PC-3 (cell line): ENCODE data around the gene BUB1. TPM values are rescaled to one million over a fixed set of nuclear protein-coding genes. Genes with fewer than 3 reads are reported as not detected.

Source experiments
- ATAC-seq: fragments of 200-7000 bp; cut with Tn5 transposase; 2 replicates; pipeline ENCODE4 v1.9.1; 2020; ENCODE audit warnings: mild to moderate bottlenecking, moderate library complexity
- BruUV-seq: library from RNA; stranded (reverse); fragments of 400-500 nt; replicated peaks from 2 replicates; lab custom pipeline; 2021; lab: Mats Ljungman, UMichigan
- CTCF ChIA-PET: fragments of 300-600 bp; sonication (Branson Sonifier 250); formaldehyde crosslinking; loops from one replicate; lab custom pipeline; 2022; ENCODE audit warnings: antibody characterized with exemption; lab: Charles Lee
- POLR2A ChIA-PET: fragments of 300-600 bp; sonication (Branson Sonifier 250); formaldehyde crosslinking; loops from one replicate; lab custom pipeline; 2022; ENCODE audit warnings: antibody characterized with exemption; ENCODE audit not compliant: unreplicated experiment; lab: Charles Lee
- DNase-seq: peaks from one replicate; pipeline ENCODE4 v3.0.0-alpha.2; 2015
- H2AFZ ChIP-seq: fragments of 300-600 bp; sonication (generic); 2 replicates; pipeline ENCODE4 v1.6.0; 2016; ENCODE audit warnings: antibody characterized with exemption, low read length
- H3F3A ChIP-seq: fragments of 300-600 bp; sonication (generic); one replicate; pipeline ENCODE4 v1.6.0; 2017; ENCODE audit warnings: antibody characterized with exemption, low read length, control low read depth, mild to moderate bottlenecking; ENCODE audit not compliant: unreplicated experiment
- H3K27ac ChIP-seq: fragments of 300-600 bp; sonication (generic); 2 replicates; pipeline ENCODE4 v1.5.1; 2016; ENCODE audit warnings: mild to moderate bottlenecking, low read length
- H3K27me3 ChIP-seq: fragments of 300-600 bp; sonication (generic); 2 replicates; pipeline ENCODE4 v1.6.1; 2016; ENCODE audit warnings: low read length, mixed read lengths
- H3K36me3 ChIP-seq: fragments of 300-600 bp; sonication (generic); 2 replicates; pipeline ENCODE4 v1.6.1; 2016; ENCODE audit warnings: low read depth, mixed run types, low read length, mixed read lengths
- H3K4me1 ChIP-seq: fragments of 300-600 bp; sonication (generic); 2 replicates; pipeline ENCODE4 v1.5.1; 2016; ENCODE audit warnings: low read length; ENCODE audit not compliant: insufficient read depth
- H3K4me2 ChIP-seq: fragments of 300-600 bp; sonication (generic); 2 replicates; pipeline ENCODE4 v1.6.0; 2016; ENCODE audit warnings: low read length
- H3K4me3 ChIP-seq: fragments of 300-600 bp; sonication (generic); 2 replicates; pipeline ENCODE4 v1.5.1; 2016; ENCODE audit warnings: mild to moderate bottlenecking, low read length, mixed read lengths
- H3K79me2 ChIP-seq: fragments of 300-600 bp; sonication (generic); 2 replicates; pipeline ENCODE4 v1.6.1; 2017; ENCODE audit warnings: low read length, mixed read lengths
- H3K9ac ChIP-seq: fragments of 300-600 bp; sonication (generic); 2 replicates; pipeline ENCODE4 v1.6.0; 2016; ENCODE audit warnings: mild to moderate bottlenecking, low read length
- H3K9me2 ChIP-seq: fragments of 300-600 bp; sonication (generic); replicated peaks from 2 replicates; pipeline ENCODE4 v1.6.1; 2016; ENCODE audit warnings: mixed run types, low read length, mixed read lengths
- H3K9me3 ChIP-seq: fragments of 300-600 bp; sonication (generic); 2 replicates; pipeline ENCODE4 v1.6.1; 2016; ENCODE audit warnings: low read length, mixed read lengths
- H4K20me1 ChIP-seq: fragments of 300-600 bp; sonication (generic); 2 replicates; pipeline ENCODE4 v1.6.1; 2016; ENCODE audit warnings: low read length, mixed read lengths
- EZH2 ChIP-seq: fragments of 300-600 bp; sonication (generic); IDR thresholded peaks from one replicate; pipeline ENCODE4 v1.6.1; 2017; ENCODE audit warnings: antibody characterized with exemption, mild to moderate bottlenecking, low read length; ENCODE audit not compliant: unreplicated experiment
- EZH2phosphoT487 ChIP-seq: fragments of 300-600 bp; sonication (generic); IDR thresholded peaks from 2 replicates; pipeline ENCODE4 v1.6.1; 2018; ENCODE audit warnings: mild to moderate bottlenecking, antibody characterized with exemption, low read length, borderline replicate concordance
- intact Hi-C: fragments of 100-400 bp; cut with micrococcal nuclease; formaldehyde crosslinking; loops from 2 replicates; pipeline ENCODE4 v1.9.0; 2023
- total RNA-seq: library from RNA; depleted of rRNA; stranded (reverse); fragments of >200 nt; gene quantifications from 2 replicates; pipeline ENCODE4 v1.2.3, GENCODE V29; 2014
- TF ChIP-seq, protein P1 (sequence below): fragments of 300-600 bp; sonication (generic); conservative IDR thresholded peaks from 2 replicates; pipeline ENCODE4 v1.5.1; 2017; ENCODE audit warnings: antibody characterized with exemption, low read depth, mild to moderate bottlenecking, low read length

Gene BUB1
- total RNA-seq, 1 experiment from 2014 or later, result 89.8 TPM

DNA sequence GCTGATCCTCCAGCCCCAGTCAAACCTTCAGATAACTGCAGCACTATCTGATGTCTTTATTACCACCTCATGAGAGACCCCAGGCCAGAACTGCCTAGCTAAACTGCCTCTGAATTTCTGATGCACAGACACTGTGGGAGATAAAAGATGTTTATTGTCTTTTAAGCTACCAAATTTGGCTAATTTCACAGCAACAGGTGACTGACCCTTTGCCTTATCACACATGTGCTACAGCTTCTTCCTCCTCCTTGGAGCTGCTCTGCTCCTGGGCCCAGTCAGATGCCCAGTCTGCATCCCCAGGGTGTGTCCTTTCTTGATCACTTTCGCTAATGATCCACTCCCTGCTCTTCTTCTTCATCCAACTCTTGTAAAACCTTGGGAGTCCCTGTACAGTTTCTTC, 34.9 kb upstream of the BUB1 start:
- no peak for TF ChIP-seq EZH2phosphoT487
- TF ChIP-seq EZH2, result no peak
- TF ChIP-seq, protein P1, sequence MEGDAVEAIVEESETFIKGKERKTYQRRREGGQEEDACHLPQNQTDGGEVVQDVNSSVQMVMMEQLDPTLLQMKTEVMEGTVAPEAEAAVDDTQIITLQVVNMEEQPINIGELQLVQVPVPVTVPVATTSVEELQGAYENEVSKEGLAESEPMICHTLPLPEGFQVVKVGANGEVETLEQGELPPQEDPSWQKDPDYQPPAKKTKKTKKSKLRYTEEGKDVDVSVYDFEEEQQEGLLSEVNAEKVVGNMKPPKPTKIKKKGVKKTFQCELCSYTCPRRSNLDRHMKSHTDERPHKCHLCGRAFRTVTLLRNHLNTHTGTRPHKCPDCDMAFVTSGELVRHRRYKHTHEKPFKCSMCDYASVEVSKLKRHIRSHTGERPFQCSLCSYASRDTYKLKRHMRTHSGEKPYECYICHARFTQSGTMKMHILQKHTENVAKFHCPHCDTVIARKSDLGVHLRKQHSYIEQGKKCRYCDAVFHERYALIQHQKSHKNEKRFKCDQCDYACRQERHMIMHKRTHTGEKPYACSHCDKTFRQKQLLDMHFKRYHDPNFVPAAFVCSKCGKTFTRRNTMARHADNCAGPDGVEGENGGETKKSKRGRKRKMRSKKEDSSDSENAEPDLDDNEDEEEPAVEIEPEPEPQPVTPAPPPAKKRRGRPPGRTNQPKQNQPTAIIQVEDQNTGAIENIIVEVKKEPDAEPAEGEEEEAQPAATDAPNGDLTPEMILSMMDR, result no peak
- ATAC-seq (no peak), DNase-seq (no peak)
- H3K4me3 ChIP-seq, result no peak overlapping the region
- H4K20me1 ChIP-seq, result no peaks in the 10 kb centered on the region
- H3K9ac ChIP-seq, result no peak overlapping the region
- no peak overlapping the region for H3K27ac ChIP-seq
- no peaks in the 10 kb centered on the region for H3K79me2 ChIP-seq
- H3K4me1 ChIP-seq, result peaks cover 19% of the 10 kb centered on the region; the same call in 1 of the 2 replicates
- H3K9me3 ChIP-seq, result no peaks in the 10 kb centered on the region
- H3K4me2 ChIP-seq, result no peak overlapping the region
- no peak overlapping the region for H2AFZ ChIP-seq
- peaks cover 14% of the 10 kb centered on the region; the same call in 1 of the 2 replicates for H3K27me3 ChIP-seq
- POLR2A ChIA-PET, result no interaction called here
- BruUV-seq, result no TSS peak
- intact Hi-C loops, result no loop called here
- H3F3A ChIP-seq, result no peaks in the 10 kb centered on the region
- no peaks in the 10 kb centered on the region for H3K36me3 ChIP-seq
- CTCF ChIA-PET, result no interaction called here
- no peaks in the 10 kb centered on the region for H3K9me2 ChIP-seq

DNA sequence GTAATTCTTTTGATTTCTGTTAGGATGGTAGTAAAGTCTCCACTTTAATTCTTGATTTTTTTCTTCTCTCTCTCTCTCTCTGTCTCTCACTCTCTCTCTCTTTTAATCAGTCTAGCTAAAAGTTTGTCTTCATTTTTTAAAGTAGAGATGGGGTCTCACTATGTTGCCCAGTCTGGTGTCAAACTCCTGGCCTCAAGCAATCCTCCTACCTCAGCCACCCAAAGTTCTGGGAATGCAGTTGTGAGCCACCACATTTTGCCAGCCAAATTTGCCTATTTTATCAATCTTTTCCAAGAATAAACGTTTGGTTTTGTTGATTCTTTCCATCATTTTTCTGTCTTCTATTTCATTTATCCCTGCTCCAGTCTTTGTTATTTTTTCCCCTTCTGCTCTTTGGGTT, 30.6 kb upstream of the BUB1 start:
- intact Hi-C loops, result no loop called here
- ATAC-seq, result no peak
- no peaks in the 10 kb centered on the region for H3F3A ChIP-seq
- H3K4me2 ChIP-seq, result no peak overlapping the region
- H4K20me1 ChIP-seq, result no peaks in the 10 kb centered on the region
- H3K4me3 ChIP-seq, result no peak overlapping the region
- H3K4me1 ChIP-seq, result peaks cover 3% of the 10 kb centered on the region; the same call in 1 of the 2 replicates
- no peak overlapping the region for H3K9ac ChIP-seq
- no peak overlapping the region for H3K27ac ChIP-seq
- no peaks in the 10 kb centered on the region for H3K36me3 ChIP-seq
- CTCF ChIA-PET, result no interaction called here
- POLR2A ChIA-PET, result no interaction called here
- H3K9me3 ChIP-seq, result no peaks in the 10 kb centered on the region
- BruUV-seq, result no TSS peak
- no peak for TF ChIP-seq EZH2phosphoT487
- H3K9me2 ChIP-seq, result no peaks in the 10 kb centered on the region
- no peak overlapping the region for H2AFZ ChIP-seq
- DNase-seq, result no peak
- H3K27me3 ChIP-seq, result peaks cover 18% of the 10 kb centered on the region; the same call in 1 of the 2 replicates
- no peaks in the 10 kb centered on the region for H3K79me2 ChIP-seq

DNA sequence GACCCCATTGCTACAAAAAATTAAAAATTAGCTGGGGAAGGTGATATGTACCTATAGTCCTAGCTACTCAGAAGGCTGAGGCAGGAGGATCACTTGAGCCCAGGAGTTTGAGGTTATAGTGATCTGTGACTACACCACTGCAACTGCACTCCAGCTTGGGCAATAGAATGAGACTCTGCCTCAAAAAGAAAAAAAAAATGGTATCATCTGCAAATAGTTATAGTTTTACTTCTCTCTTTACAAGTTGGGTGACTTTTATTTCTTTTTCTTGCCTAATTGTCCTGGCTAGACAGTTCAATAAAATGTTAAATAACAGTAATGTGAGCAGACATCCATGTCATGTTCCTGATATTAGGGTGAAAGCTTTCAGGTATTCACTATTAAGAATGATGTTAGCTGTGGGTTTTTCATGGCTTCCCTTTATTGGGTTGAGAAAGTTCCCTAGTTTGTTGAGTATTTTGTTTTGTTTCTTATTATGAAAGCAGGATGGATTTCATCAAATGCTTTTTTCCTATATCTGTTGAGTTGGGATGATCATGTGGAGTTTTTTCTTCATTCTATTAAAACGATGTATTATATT, 29.6 kb upstream of the BUB1 start:
- POLR2A ChIA-PET, result no interaction called here
- intact Hi-C loops, result no loop called here
- CTCF ChIA-PET, result no interaction called here

More for the DNA sequence above, 29.6 kb upstream of the BUB1 start:
- Histone ChIP-seq H4K20me1 (no peaks in the 10 kb centered on the region), H3K27ac (no peak overlapping the region), H3K9ac (no peak overlapping the region), H3K27me3 (peaks cover 18% of the 10 kb centered on the region; the same call in 1 of the 2 replicates), H3K9me3 (no peaks in the 10 kb centered on the region), H3K4me1 (no peaks in the 10 kb centered on the region), H3K4me3 (no peak overlapping the region), H3K36me3 (no peaks in the 10 kb centered on the region), H3F3A (no peaks in the 10 kb centered on the region), H3K9me2 (no peaks in the 10 kb centered on the region), H2AFZ (no peak overlapping the region), H3K79me2 (no peaks in the 10 kb centered on the region), H3K4me2 (no peak overlapping the region)
- ATAC-seq (no peak), DNase-seq (no peak)
- no TSS peak for BruUV-seq
- TF ChIP-seq EZH2phosphoT487, result no peak
- TF ChIP-seq EZH2, result no peak
- TF ChIP-seq, protein P1, result no peak
